GM18873 (cell line): Measurements from ENCODE around the gene ALG1.
"Not testable (repeated sequence)": the region's sequence is repeated elsewhere in the genome, so short reads cannot be mapped to it uniquely, and the experiment has no call there.

Experiments
- ATAC-seq: cut with Tn5 transposase; IDR thresholded peaks from one replicate; pipeline ENCODE4 v1.9.1; 2021; ENCODE audit warnings: mild to moderate bottlenecking, moderate library complexity, moderate number of reproducible peaks; ENCODE audit not compliant: unreplicated experiment, low FRiP score

The ALG1 gene

DNA sequence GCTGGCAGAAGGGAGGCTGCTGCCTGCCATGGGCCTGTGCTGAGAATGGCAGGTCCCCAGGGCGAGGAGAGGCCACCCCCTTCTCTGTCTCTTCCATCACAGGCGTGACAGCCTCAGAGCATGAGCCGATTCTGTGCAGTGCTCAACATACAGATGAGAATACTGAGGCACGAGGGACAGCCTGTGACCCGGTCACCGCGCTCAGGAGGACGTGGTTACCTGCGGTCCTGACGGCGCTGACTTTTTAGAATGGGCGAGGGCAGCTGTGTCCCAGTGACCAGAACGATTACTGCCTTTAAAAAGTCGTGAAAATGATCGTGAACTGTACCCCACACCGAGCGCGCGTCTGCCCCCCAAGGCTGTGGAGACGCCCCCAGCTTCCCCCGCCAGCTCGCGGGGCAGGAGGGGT lies 25.4 kb downstream of the ALG1 start:
- not testable (repeated sequence) for ATAC-seq

DNA sequence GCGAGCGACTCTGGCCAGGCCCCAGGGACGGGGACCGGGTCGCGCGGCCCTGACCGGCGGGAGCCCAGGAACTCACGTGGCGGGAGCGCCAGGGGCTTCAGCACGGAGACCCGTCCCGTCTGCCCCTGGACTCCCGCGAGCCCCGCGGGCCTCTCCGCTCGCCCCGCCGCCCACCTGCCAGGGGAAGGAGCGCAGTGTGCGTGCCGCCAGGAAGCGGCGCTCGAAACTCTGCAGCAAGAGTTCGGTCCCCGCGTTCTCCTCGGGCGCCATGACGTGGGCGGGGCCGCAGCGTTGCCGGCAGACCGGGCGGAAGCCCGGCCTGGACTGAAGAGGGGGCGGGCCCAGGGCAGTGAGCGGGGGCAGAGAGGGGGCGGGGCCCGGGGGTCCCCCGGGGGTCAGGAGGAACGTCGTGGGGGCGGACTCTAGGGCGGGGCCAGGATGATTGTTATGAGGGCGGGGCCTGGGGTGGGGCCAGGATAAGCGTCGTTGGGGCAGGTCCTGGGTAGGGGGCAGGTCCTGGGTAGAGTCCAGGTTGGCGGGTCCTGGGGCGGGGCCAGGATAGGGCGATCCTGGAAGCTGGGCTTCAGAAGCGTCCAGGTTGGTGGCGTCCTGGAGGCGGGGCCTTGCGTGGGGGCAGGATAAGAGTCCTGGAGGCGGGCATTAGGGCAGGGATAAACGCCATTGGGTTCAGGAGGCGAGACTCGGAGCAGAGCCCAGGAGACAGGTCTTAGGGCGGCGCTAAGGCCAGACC lies 26.0 kb downstream of the ALG1 start, which contains the start of gene EEF2KMT:
Gene EEF2KMT, minus strand, starts transcription at position 326 of the 751 bp plus-strand sequence. Its CDS starts 56 bp downstream, at position 270.
- ATAC-seq = not testable (repeated sequence)

DNA sequence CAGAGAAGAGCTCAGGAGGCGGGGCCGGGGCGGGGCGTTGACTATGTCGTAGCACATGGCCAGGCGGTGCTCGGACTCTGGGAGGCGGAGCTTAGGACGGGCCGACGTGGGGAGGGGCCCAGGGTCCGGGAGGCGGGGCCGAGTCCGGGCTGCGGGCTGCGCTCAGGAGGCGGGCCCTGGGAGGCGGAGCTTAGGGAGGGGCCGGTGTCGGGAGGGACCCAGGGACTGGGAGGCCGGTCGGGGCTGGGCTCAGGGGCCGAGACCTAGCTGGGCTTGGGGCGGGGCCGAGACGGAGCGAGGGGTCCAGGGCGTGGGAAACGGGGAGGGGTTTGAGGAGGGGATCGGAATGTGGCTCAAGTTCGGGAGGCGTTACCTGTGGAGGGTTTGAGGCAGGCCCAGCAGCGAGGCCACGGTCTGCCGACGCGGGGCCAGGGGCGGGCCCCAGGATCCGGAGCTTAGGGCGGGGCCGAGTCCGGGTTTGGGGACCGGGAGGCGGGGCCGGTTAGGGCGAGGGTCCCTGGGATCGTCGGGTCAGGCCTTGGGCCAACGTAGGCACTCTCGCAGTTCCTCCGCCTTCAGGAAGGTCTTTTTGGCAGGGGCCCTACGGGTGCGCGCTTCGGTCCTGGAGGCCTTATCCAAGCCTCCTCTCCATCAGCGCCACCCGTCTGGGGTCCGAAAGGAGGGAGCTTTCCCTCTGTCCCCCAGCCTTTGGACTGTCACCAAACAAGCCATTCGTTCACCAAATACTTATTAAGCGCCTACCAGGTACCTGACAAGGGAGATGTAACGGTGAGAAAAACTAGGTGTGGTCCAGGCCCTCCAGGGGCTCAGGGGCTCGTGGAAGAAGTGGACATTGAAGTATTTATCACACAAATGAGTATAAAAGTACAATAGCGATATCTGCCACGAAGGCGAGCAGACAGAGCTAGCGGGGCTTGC lies 26.8 kb downstream of the ALG1 start:
- not testable (repeated sequence) for ATAC-seq

DNA sequence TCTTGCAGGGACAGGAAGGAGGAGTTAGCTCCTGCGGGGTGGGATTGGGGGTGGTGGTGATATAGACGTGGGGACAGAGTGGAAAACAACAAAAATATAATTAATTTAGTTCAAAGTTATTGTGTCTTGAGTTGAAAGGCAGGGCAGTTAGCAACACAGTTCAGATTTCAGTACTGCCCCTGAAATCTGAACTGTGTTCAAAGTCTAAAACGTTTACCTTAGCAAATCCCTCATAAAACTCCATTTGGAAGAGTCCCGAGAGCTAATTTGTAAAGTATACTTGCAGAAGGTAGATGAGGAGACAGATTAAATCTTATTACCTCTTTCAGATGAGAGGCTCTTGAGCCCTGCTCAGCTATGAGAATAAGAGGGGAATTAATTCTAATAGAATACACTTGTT lies 27.5 kb downstream of the ALG1 start:
- not testable (repeated sequence) for ATAC-seq

DNA sequence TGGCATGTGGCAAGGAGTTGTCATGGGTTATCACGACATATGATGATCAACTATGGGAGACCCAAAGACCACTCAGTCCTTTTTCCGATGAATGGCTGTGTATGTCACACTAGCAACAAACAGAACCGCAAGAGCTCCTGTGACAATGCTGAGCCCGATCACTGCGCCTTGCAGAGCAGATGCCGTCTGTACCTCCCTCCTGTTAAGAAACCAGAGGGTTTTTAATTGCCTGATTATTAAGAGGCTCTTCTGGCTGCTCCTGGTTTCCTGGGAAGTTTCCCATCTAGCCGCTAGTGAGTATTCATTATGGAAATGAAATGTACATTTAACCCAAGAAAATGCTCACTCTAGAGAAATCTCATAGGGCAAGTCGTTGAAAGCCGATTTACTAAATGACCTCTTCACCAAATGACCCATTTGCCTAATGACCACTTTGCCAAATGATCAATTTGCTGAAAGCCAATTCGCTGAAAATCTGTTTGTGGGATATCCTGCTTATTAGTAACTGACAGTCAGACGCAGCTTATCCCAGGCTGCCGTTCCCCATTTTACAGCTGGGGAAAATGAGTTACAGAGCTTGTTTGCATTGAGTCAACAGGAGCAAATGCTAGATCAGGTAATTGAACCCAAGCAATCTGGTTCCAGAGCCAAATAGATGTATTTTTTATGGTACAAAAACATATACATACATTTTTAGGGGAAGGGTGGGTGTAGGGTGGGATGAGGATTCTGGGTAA lies 31.8 kb downstream of the ALG1 start:
- ATAC-seq = not testable (repeated sequence)

DNA sequence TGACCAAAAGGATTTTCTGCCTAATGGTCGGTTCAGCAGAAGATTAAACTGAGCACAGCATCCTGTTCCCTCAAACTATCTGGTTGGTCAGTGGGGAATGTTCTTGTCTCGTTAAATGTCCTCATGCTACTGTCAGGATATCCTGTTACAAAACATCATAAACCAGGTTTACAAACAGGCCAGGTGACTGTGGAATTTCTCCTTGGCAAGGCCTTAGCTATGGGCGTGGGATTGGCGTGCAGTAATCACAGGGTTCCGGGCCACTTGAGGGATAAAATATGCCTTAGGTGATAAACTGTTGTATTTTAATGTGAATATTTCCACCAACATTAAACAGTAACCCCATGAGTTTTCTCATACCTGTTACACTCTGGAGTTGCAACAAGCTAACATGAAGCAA lies 33.4 kb downstream of the ALG1 start:
- ATAC-seq = not testable (repeated sequence)

DNA sequence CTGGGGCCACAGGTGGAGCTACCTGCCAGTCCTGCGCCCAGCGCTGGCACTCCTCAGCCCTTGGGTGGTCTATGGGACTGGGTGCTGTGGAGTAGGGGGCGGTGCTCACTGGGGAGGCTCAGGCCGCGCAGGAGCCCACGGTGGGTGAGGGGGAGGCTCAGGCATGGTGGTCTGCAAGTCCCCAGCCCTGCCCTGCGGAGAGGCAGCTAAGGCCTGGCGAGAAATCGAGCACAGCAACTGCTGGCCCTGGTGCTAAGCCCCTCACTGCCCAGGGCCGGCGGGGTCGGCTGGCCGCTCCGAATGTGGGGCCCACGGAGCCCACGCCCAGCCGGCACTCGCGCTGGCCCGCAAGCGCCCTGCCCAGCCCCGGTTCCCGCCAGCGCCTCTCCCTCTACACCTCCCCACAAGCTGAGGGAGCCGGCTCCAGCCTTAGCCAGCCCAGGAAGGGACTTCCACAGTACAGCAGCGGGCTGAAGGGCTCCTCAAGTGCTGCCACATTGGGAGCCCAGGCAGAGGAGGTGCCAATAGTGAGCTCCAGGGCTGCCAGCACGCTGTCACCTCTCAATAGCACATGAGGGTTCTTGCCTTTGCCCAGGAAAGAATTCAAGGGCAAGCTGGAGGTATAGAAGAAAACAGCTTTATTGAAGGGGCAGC lies 37.0 kb downstream of the ALG1 start:
- ATAC-seq = no peak

DNA sequence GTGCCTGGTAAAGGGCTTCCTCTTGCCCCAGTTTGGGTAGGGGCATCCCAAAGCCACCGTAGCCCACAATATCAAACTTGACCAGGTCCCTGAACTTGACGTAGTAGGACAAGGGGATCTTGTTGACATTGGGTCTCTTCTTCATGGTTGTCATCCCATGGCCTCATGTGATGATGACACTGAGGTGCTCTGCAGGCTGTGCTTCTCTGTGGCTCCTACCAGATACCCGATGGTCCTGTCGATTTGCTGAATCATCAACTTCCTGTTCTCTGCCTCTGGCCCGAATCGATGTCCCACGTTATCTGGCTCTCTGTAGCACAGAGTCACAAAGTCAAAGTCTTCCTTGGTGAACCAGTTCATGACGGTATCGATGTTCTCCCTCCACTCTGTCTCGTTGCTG lies 39.3 kb downstream of the ALG1 start:
- ATAC-seq = not testable (repeated sequence)

DNA sequence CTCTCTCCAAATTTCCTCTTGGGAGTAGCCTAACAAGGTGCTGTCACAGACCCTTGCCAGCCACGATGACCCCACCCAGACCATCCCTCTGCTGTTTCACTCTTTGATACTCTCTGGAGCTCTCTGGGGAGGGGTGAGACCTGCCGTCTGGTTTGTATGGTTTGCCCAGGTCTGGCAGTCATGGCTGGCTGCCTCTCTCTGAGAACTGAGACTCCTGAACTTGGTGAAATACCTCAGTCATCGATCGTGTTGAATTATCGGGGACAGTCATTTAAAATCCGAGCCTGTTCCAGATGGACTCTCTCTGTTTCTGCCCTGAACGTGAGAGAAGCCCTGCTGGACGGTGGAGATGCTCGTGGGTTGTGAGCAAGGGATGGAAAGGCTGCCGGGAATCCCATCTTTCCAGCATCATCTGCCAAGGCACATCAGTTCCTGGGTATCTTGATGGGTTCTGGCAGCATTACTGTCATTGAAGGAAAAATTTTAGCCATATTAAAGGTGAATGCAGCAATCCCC lies 45.2 kb downstream of the ALG1 start:
- ATAC-seq = not testable (repeated sequence)

DNA sequence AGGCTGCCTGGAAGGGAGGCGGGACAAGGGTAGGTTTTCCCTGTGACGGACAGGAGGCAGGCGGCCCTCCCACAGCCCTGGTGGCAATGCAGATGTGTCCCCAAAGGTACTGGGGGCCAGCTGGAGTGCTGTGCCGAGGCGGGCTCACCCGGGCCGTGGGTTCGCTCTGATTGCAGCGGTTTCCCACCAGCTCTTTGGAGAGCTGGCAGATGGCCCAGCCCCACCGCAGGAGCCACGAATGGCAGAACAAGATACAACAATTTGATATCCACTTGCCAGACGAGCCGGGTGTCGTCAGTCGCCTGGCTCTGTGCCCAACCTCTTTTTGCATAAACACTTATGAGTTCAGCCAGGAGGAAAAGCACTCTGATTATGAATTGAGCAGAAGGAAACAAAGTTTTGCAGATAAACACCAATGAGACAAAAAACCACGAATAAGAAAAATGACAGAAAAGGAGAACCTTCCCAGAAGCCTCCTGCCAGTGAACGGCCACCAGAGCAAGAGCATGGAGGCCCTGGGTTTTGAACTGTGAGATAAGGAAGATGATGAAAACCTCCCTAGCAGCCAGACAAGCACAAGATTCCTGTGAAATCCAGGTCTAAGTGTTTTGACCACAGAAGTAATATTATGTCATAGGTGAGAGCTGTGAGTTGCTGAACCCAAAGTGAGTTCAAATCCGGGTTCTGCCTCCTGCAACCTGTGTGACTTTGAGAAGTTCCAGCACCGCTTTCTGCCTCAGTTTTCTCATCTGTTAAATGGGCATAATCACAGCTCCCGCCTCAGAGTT lies 45.9 kb downstream of the ALG1 start:
- ATAC-seq = not testable (repeated sequence)

DNA sequence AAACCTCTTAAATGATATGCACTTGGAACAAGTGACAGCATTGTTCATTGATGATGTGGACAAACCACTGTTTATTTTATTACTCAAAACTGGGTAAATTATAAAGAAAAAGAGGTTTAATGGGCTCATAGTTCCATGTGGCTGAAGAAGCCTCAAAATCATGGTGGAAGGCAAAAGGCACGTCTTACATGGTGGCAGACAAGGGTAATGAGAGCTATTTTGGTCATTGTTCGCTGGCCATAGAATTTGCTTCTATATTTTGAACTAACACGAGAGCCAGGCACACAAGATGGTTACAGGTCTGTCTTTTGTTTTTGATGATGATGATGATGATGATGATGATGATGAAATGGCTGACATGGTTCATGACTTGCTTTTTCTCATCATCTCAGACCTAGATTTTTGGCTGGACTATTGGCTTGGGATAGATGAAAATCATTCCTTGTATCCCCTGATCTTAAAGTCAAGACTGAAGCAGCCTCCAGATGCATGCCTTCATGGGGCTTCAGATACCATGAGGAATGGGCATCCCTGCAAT lies 59.9 kb downstream of the ALG1 start:
- not testable (repeated sequence) for ATAC-seq

DNA sequence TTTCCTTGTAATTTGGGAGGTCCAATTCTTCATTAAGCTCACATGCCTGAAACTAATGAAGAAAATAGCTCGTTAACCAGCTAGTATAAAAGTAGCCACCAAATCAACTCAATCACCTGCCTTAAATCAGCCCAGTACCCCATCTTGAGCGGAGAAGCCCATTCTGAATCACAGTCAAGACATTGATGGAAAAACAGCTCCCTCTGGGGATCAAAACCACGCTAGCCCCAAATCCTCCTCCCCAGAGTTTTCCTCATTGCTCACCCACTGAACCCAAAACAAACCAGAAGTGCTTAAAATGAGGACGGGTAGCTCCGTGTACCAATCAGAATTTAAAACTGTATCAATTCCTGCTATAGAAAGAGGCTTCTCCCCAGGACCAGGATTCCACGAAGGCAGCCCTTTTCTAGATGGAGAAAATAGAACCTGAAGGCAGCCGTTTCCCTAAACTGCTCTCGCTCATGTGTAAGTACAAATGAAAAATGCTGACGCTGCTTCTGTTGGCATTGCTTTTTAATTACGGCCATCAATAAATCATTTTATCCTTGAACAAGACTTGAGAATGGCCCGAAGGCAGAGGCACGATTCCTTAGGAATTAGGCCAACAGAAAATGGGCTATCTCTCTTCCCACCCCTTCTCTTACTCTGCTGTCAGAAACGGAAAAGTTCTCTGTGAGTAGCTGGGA lies 61.4 kb downstream of the ALG1 start:
- ATAC-seq = not testable (repeated sequence)

DNA sequence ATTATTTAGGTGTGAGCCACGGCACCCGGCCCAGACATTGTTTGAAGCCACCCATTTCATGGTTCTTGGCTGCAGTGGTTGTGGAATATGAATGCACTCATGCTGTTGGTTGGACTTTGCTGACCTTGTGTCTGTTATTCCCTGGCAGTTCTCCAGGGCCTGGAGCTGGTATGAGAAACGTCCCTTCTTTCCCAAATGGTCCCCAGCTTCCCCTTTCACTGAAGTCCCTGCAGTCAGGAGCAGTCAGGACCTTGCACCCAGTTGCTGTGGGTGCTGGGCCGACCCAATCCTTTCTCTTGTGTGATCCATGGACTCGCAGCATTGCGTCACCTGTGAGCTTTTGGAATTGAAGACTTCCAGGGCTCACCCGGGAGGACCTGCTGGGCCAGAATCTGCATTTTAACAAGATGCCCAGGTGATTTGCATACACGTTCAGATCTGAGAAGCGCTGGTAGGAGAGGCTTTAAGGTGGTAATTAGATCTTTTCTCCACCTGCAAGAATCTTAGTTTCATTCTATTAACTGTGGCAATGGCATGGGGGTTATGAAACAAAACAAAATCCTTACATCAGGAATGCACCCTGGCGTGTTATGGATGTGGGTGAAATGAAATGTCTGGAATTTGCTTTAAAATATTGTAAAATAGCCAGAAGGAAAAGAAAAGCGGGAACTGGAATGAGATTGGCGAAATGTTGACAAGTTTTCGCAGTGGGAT lies 63.3 kb downstream of the ALG1 start:
- ATAC-seq = not testable (repeated sequence)
